Neural progenitor cell (in vitro differentiated cells): ENCODE data around the gene EXOC4. TPM values are rescaled to one million over a fixed set of nuclear protein-coding genes. Genes with fewer than 3 reads are reported as not detected.

Experiments
- DNase-seq: peaks from one replicate; pipeline ENCODE4 v3.0.0-alpha.2; 2016; ENCODE audit warnings: low spot score
- H2AFZ ChIP-seq: fragments of 200-600 bp; sonication (generic); replicated peaks from 2 replicates; pipeline ENCODE4 v1.6.1; 2016; ENCODE audit warnings: antibody characterized with exemption
- H3F3A ChIP-seq: fragments of 200-600 bp; sonication (generic); 2 replicates; pipeline ENCODE4 v1.6.1; 2016; ENCODE audit warnings: antibody characterized with exemption, low read depth
- H3K27ac ChIP-seq: fragments of 200-600 bp; sonication (generic); 2 replicates; pipeline ENCODE4 v1.5.1; 2016; ENCODE audit warnings: mild to moderate bottlenecking
- H3K27me3 ChIP-seq: fragments of 200-600 bp; sonication (generic); 2 replicates; pipeline ENCODE4 v1.6.1; 2016; ENCODE audit warnings: mild to moderate bottlenecking, moderate library complexity
- H3K36me3 ChIP-seq: fragments of 200-600 bp; sonication (generic); 2 replicates; pipeline ENCODE4 v1.5.1; 2016
- H3K4me1 ChIP-seq: fragments of 200-600 bp; sonication (generic); 2 replicates; pipeline ENCODE4 v1.6.1; 2016; ENCODE audit warnings: mixed run types
- H3K4me2 ChIP-seq: fragments of 200-600 bp; sonication (generic); 2 replicates; pipeline ENCODE4 v1.6.1; 2016
- H3K4me3 ChIP-seq: fragments of 200-600 bp; sonication (generic); 2 replicates; pipeline ENCODE4 v1.5.1; 2016
- H3K79me2 ChIP-seq: fragments of 200-600 bp; sonication (generic); 2 replicates; pipeline ENCODE4 v1.6.1; 2016; ENCODE audit warnings: low read depth
- H3K9ac ChIP-seq: fragments of 200-600 bp; sonication (generic); 2 replicates; pipeline ENCODE4 v1.6.1; 2016
- H3K9me3 ChIP-seq: fragments of 200-600 bp; sonication (generic); 2 replicates; pipeline ENCODE4 v1.5.1; 2016; ENCODE audit warnings: low read depth
- H4K20me1 ChIP-seq: fragments of 200-600 bp; sonication (generic); 2 replicates; pipeline ENCODE4 v1.6.1; 2016; ENCODE audit warnings: low read depth
- H3K27ac Mint-ChIP-seq: 3 replicates; pipeline ENCODE4 v1.8.0; 2021; ENCODE audit warnings: mixed read lengths
- H3K27me3 Mint-ChIP-seq: 2 replicates; pipeline ENCODE4 v1.8.0; 2022; ENCODE audit warnings: low read depth, mild to moderate bottlenecking, inconsistent platforms, moderate library complexity, mixed read lengths; ENCODE audit not compliant: insufficient read depth
- H3K36me3 Mint-ChIP-seq: 3 replicates; pipeline ENCODE4 v1.8.0; 2021; ENCODE audit warnings: mixed read lengths
- H3K4me1 Mint-ChIP-seq: 3 replicates; pipeline ENCODE4 v1.8.0; 2021; ENCODE audit warnings: mixed read lengths
- H3K4me3 Mint-ChIP-seq: 3 replicates; pipeline ENCODE4 v1.8.0; 2021; ENCODE audit warnings: mild to moderate bottlenecking, moderate library complexity, mixed read lengths
- H3K9me3 Mint-ChIP-seq: 3 replicates; pipeline ENCODE4 v1.8.0; 2020; ENCODE audit warnings: mixed read lengths
- CTCF ChIP-seq: fragments of 200-600 bp; sonication (generic); IDR thresholded peaks from 2 replicates; pipeline ENCODE4 v1.5.1; 2017; ENCODE audit warnings: antibody characterized with exemption, mild to moderate bottlenecking
- EZH2 ChIP-seq: fragments of 200-600 bp; sonication (generic); IDR thresholded peaks from 2 replicates; pipeline ENCODE4 v1.6.1; 2017; ENCODE audit warnings: antibody characterized with exemption, mild to moderate bottlenecking, moderate library complexity
- EZH2phosphoT487 ChIP-seq: fragments of 200-600 bp; sonication (generic); IDR thresholded peaks from 2 replicates; pipeline ENCODE4 v1.6.1; 2017; ENCODE audit warnings: antibody characterized with exemption
- total RNA-seq: library from RNA; depleted of rRNA; stranded (reverse); fragments of >200 nt; gene quantifications from 2 replicates; pipeline ENCODE4 v1.2.3, GENCODE V29; 2015; ENCODE audit warnings: low replicate concordance

EXOC4 gene
- total RNA-seq, 1 donor from 2014 or later = 129 TPM

- Histone ChIP-seq H3K27ac (no peak overlapping the region), H3K36me3 (no peaks in the 10 kb centered on the region), H3K9me3 (no peaks in the 10 kb centered on the region), H3K4me1 (peaks cover 7% of the 10 kb centered on the region), H3F3A (no peaks in the 10 kb centered on the region), H3K4me3 (no peak overlapping the region), H3K27me3 (no peaks in the 10 kb centered on the region), H3K4me2 (no peak overlapping the region), H3K9ac (no peak overlapping the region), H2AFZ (no peak overlapping the region), H3K79me2 (peaks cover 96% of the 10 kb centered on the region), H4K20me1 (no peaks in the 10 kb centered on the region)
- Mint-ChIP-seq H3K27me3 (no peaks in the 10 kb centered on the region), H3K9me3 (no peaks in the 10 kb centered on the region), H3K4me1 (peaks cover 18% of the 10 kb centered on the region), H3K4me3 (no peak overlapping the region), H3K27ac (no peak overlapping the region), H3K36me3 (peaks cover 11% of the 10 kb centered on the region)
- TF ChIP-seq CTCF (no peak), EZH2 (no peak), EZH2phosphoT487 (no peak)
- DNase-seq = no peak
Observed at GRCh38 chr7:133258174-133258573, 5.3 kb downstream of the EXOC4 start.

- no peaks in the 10 kb centered on the region for H3K36me3 Mint-ChIP-seq
- Histone ChIP-seq H3F3A (no peaks in the 10 kb centered on the region), H3K4me2 (peak overlapping the region; percentile 3), H3K9me3 (no peaks in the 10 kb centered on the region), H3K79me2 (peaks cover 86% of the 10 kb centered on the region), H3K27ac (no peak overlapping the region), H3K4me3 (no peak overlapping the region), H3K9ac (no peak overlapping the region), H3K27me3 (no peaks in the 10 kb centered on the region), H3K36me3 (no peaks in the 10 kb centered on the region), H3K4me1 (peaks cover 17% of the 10 kb centered on the region), H4K20me1 (peaks cover 6% of the 10 kb centered on the region), H2AFZ (no peak overlapping the region)
- peaks cover 2% of the 10 kb centered on the region for H3K27me3 Mint-ChIP-seq
- no peaks in the 10 kb centered on the region for H3K4me1 Mint-ChIP-seq
- DNase-seq = no peak
- no peak overlapping the region for H3K27ac Mint-ChIP-seq
- TF ChIP-seq CTCF (no peak), EZH2phosphoT487 (no peak), EZH2 (no peak)
- H3K9me3 Mint-ChIP-seq = no peaks in the 10 kb centered on the region
- H3K4me3 Mint-ChIP-seq = no peak overlapping the region
Observed at GRCh38 chr7:133265821-133266220, 12.9 kb downstream of the EXOC4 start.

GRCh38 chr7:133268355-133268754 is 15.5 kb downstream of the EXOC4 start:
- no peak overlapping the region for H3K4me3 Mint-ChIP-seq
- Histone ChIP-seq H3K9ac (no peak overlapping the region), H3K4me2 (no peak overlapping the region), H3K79me2 (peaks cover 88% of the 10 kb centered on the region), H3K27me3 (no peaks in the 10 kb centered on the region), H3K9me3 (no peaks in the 10 kb centered on the region), H3K4me1 (peaks cover 17% of the 10 kb centered on the region), H3K27ac (no peak overlapping the region), H3K4me3 (no peak overlapping the region), H3F3A (no peaks in the 10 kb centered on the region), H3K36me3 (no peaks in the 10 kb centered on the region), H2AFZ (no peak overlapping the region), H4K20me1 (peaks cover 6% of the 10 kb centered on the region)
- no peaks in the 10 kb centered on the region for H3K36me3 Mint-ChIP-seq
- peaks cover 2% of the 10 kb centered on the region for H3K27me3 Mint-ChIP-seq
- no peaks in the 10 kb centered on the region for H3K4me1 Mint-ChIP-seq
- no peaks in the 10 kb centered on the region for H3K9me3 Mint-ChIP-seq
- TF ChIP-seq EZH2 (no peak), CTCF (no peak), EZH2phosphoT487 (no peak)
- no peak for DNase-seq
- H3K27ac Mint-ChIP-seq = no peak overlapping the region

GRCh38 chr7:133272336-133272735 is 19.5 kb downstream of the EXOC4 start:
- H3K9me3 ChIP-seq = no peaks in the 10 kb centered on the region
- no peak overlapping the region for H3K9ac ChIP-seq
- Mint-ChIP-seq H3K4me3 (no peak overlapping the region), H3K27ac (no peak overlapping the region), H3K9me3 (no peaks in the 10 kb centered on the region), H3K4me1 (peaks cover 2% of the 10 kb centered on the region), H3K27me3 (no peaks in the 10 kb centered on the region), H3K36me3 (peaks cover 17% of the 10 kb centered on the region)
- peaks cover 11% of the 10 kb centered on the region for H3K36me3 ChIP-seq
- H3K4me2 ChIP-seq = no peak overlapping the region
- H3F3A ChIP-seq = no peaks in the 10 kb centered on the region
- H3K27ac ChIP-seq = no peak overlapping the region
- no peaks in the 10 kb centered on the region for H3K27me3 ChIP-seq
- DNase-seq = no peak
- H4K20me1 ChIP-seq = peaks cover 6% of the 10 kb centered on the region
- no peak overlapping the region for H2AFZ ChIP-seq
- H3K79me2 ChIP-seq = peaks cover 53% of the 10 kb centered on the region
- H3K4me3 ChIP-seq = no peak overlapping the region
- peaks cover 5% of the 10 kb centered on the region for H3K4me1 ChIP-seq
- no peak for TF ChIP-seq EZH2phosphoT487
- TF ChIP-seq CTCF = no peak
- no peak for TF ChIP-seq EZH2
